Activated CD4-positive, alpha-beta T cell treated with anti-CD3 and anti-CD28 coated beads, Interleukin-2, amount 50 U/mL, for 24 hours (primary cell): ENCODE results near the gene MYBPH.

Experiments used
- DNase-seq, 2 donors: peaks; one replicate each; pipeline ENCODE4 v3.0.0-alpha.2; 2020; ENCODE audit warnings: low read depth in 1 of 2, low spot score in 1 of 2

The MYBPH gene

GRCh38 chr1:203180611-203181330 lies 5.1 kb upstream of the MYBPH start:
- no peak for DNase-seq

GRCh38 chr1:203179667-203180005 lies 4.0 kb upstream of the MYBPH start:
- no peak for DNase-seq

- DNase-seq, result no peak
Measured at GRCh38 chr1:203178821-203179666, 3.4 kb upstream of the MYBPH start.

GRCh38 chr1:203178083-203178482 lies 2.5 kb upstream of the MYBPH start:
- DNase-seq, result no peak

GRCh38 chr1:203177470-203178039 lies 1.9 kb upstream of the MYBPH start:
- DNase-seq, result no peak

GRCh38 chr1:203177036-203177405 lies 1.4 kb upstream of the MYBPH start:
- no peak for DNase-seq

GRCh38 chr1:203176273-203177035 lies 828 bp upstream of the MYBPH start:
- no peak for DNase-seq

GRCh38 chr1:203175827-203176241 lies 208 bp upstream of the MYBPH start:
- DNase-seq, result no peak

GRCh38 chr1:203174324-203174985 lies 1.2 kb downstream of the MYBPH start:
- no peak for DNase-seq

GRCh38 chr1:203173566-203173965 lies 2.1 kb downstream of the MYBPH start:
- DNase-seq, result no peak

GRCh38 chr1:203173011-203173555 lies 2.5 kb downstream of the MYBPH start:
- no peak for DNase-seq

GRCh38 chr1:203172184-203173010 lies 3.2 kb downstream of the MYBPH start:
- DNase-seq, result peak in 1 of 2 donors; percentile 17

GRCh38 chr1:203171341-203172183 lies 4.1 kb downstream of the MYBPH start:
- DNase-seq, result no peak

GRCh38 chr1:203170625-203171330 lies 4.8 kb downstream of the MYBPH start:
- no peak for DNase-seq

- DNase-seq, result no peak
Measured at GRCh38 chr1:203169770-203170520, 5.7 kb downstream of the MYBPH start.

- no peak for DNase-seq
Measured at GRCh38 chr1:203168991-203169390, 6.6 kb downstream of the MYBPH start.

GRCh38 chr1:203168256-203168786 lies 7.3 kb downstream of the MYBPH start:
- no peak for DNase-seq

GRCh38 chr1:203167913-203168200 lies 7.8 kb downstream of the MYBPH start:
- DNase-seq, result no peak
